Measurements from ENCODE around the gene UBAP1.
"Not testable (repeated sequence)": the region's sequence is repeated elsewhere in the genome, so short reads cannot be mapped to it uniquely, and the experiment has no call there.

UBAP1 gene

DNA sequence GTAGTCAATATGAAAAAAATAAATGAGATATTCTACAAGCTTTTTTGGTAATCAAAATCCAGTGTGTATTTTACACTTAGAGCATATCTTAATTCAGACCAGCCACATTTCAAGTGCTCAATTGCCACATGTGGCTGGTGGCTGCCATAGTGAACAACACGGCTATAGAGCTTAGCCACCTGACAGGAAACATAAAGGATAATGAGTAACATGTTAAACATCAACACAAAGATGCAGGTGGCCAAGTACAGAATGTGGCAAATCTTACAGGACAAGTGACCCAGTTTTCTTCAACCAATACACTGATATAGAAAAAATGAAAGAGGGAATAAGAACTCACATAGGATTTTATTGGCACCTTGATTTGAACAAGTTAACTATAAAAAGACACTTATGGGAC is 88.8 kb downstream of the UBAP1 start:
- no peak for DNase-seq (ENCODE audit: low read depth)

DNA sequence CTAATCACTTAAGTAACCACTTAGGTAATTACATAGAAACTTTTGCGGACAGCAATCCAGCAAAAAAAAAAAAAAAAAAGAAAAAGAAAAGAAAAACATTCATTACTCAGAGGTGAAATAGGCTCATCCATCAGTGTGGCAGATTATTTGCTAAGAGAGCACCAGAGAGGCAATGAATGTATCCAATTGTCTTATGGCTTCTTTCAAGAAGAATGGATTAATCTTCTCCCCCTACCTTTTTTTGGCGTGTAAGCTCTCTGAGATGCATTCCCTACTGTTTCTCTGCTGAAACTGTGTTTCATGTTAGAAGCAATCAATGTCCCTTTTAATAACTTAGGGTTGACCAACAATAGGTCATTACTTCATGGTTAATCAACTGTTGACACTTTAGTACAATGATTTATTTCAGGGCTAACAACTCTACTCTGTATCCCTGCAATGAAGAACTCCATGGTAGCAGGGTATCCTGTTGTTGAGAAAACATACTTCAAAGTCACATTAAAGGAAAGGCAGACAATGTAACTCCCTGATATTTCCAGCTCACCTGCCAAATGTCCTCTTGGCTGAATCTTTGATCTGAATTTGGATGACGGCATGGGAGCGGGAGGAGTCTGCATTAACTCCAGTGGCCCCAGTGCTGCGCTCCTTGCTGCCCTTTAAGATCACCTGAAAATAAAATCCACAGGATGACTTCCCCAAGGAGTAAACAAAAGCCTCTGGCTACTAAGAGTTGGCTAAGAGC is 92.6 kb downstream of the UBAP1 start:
- DNase-seq (ENCODE audit: low read depth), result no peak

DNA sequence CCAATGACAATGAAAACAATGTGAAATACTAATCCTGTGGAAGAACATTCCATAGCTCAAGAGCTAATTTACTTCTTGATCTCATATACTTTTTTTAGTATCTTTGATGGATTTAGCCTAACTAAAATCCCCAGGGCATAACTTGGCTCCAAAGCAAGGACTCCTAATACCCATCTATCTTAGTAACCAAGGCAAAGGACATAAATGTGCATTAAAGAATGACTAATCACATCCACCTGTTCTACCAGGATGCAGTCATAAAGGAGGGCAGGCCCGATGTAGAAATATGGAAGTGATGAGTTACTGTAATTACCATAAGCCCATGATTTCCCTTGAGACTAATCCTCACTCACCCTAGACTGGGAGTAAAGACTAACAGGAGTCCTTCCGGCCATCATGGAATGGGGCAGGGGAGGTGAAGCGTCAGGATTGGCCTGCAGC is 93.3 kb downstream of the UBAP1 start:
- DNase-seq (ENCODE audit: low read depth), result no peak

DNA sequence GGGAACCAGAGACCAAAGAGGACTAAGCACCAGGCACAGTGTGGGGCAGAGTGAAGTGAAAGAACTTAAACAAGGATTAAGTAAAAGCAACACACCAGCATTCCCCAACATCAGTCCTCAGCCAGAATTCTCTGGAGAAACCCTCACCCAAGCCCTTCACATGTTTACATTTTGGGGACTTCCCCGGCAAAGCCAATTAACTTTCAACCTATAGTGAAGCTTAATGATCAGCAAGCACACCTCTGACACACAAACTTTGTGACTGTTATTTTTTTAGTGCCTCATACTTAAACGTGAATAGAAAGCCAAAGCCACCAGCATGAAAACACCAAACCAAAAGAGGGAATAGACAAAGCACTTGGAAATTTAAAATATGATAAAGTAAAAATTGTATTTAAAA is 94.7 kb downstream of the UBAP1 start:
- DNase-seq (ENCODE audit: low read depth), result not testable (repeated sequence)

DNA sequence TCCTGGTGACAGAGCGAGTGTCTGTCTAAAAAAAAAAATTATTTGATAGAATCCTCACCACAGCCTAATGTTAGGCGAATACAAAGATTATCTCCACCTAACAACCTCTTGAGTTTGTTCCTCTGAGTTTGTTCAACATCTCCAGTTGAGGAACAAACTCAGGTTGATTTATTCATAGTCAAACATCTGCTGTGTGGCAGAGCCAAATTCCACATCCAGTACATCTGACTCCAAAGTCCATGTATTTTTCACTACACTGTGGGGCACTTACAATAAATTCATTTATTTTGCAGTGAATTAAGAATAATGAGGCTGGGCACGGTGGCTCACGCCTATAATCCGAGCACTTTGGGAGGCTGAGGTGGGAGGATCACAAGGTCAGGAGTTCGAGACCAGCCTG is 97.0 kb downstream of the UBAP1 start:
- no peak for DNase-seq (ENCODE audit: low read depth)

DNA sequence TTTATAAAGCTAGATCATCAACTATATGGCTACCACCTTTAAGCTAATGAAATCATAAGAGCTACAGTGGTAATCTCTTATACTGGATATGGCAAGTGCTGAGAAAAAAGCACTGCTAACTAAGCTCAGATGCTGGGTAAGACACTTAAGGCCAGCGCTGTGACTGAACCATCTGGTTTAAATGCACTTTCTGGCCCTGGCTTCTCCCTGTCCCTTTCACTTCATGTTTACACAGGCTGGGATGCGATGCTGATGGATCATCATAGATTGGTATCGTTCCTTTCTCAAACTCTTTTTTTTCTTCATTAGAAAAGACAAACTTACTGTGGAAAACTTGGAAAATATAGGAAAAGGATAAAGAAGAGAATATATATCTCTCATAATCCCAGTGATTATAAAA is 97.9 kb downstream of the UBAP1 start:
- DNase-seq (ENCODE audit: low read depth), result no peak

DNA sequence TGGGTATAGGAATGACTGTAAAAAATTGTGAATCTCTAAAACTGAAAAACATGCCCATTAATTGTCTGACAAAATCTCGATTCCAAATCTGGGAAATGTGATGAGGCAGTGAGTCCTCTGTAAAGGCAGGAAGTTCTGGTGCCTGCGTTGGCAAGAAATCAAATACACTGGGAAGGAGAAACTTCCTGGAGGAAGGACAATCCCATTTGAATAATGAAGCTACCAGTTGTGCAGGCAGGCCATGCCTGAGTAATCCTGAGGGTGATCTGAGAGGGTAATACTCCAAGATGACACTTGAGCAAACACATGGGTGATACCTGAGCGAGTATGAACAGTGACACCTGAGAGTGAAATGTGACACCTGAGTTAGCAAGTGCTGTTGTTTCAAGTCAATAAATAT is 100.6 kb downstream of the UBAP1 start:
- no peak for DNase-seq (ENCODE audit: low read depth)

DNA sequence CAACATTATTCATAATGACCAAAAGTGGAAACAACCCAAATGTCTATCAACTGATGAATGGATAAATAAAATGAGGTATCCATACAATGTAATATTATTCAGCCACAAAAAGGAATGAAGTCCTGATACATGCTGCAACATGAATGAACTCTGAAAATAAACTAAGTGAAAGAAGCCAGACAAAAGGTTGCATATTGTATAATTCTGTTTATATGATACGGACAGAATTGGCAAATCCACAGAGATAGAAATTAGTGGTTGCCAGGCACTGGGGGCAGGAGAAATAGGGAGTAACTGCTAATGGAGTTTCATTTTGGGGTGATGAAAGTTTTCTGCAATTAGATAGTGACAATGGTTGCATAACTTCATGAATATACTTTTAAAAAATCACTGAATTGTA is 103.3 kb downstream of the UBAP1 start:
- no peak for DNase-seq (ENCODE audit: low read depth)

DNA sequence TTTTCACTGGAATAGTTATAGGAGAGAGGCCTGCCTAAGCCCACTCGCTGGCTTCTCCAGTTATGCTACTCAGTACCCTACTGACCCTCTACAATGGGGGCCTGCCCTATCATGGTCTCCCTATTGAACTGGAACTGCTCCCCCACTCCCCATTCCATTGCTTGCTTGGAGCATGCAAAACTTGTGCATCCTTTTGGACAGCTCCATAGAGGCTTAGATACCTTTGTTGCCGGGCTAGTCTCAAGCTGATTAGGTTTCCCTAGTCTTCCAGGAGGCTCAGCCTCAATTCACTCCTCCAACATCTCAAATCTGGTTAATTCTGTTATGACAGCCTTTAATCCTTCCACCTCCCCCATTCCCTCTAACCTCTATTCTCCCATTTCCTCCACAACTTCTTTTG is 110.3 kb downstream of the UBAP1 start:
- DNase-seq (ENCODE audit: low read depth), result no peak

DNA sequence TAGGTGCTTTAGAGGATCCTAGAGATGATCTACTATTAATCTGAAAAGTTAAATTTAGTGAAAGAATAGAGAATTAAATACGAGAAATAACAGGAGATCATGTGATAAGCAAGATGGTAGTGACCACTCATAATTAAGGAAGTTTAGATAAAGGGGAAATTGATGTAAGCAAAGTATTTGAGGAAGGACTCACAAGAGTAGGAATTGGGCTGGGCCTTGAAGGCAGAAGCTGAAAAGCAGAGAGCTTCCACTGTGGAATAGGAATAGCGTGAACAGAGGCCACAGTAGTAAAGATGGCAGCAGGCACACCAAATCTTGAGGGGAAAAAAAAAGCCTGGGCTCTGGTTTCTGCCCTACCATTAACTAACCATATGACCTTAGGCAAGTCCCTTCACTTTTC is 112.2 kb downstream of the UBAP1 start:
- DNase-seq (ENCODE audit: low read depth), result no peak

DNA sequence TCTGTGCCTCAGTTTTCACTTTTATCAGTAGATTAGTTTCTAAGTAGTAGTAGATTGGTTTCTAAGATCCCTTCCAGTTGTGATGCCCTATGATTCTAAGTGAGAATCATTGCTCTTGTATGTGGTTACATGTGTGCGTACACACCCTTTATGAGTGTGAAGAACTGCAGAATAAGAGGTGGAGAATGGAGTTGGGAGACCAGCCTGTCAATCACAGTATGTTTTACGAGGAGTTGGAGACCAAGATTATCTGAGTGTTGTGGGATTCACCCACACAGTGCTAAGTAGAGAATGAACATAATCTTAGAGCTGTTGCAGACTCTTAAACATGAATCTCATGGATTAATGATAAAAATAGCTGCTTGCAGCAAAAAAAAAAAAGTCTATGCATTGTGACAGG is 112.6 kb downstream of the UBAP1 start:
- no peak for DNase-seq (ENCODE audit: low read depth)

DNA sequence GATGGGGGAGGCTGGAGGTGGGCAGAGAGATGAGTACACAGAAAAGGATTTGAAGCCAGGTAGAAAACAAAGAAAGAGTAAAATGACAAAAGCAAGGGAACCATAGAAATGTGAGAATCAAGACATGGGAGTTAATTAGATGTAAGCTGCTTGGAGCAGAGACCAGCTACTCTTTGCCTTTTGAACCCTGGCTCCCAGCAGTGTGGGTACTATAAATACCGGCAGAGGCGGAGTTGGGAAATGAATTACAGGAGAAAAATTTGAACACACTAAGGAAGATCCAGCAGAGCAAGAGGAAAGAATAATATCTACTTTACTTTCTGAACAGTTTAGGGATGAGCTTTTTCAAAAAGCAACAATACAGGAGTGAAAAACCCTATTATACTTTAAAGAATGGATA is 113.7 kb downstream of the UBAP1 start:
- no peak for DNase-seq (ENCODE audit: low read depth)

DNA sequence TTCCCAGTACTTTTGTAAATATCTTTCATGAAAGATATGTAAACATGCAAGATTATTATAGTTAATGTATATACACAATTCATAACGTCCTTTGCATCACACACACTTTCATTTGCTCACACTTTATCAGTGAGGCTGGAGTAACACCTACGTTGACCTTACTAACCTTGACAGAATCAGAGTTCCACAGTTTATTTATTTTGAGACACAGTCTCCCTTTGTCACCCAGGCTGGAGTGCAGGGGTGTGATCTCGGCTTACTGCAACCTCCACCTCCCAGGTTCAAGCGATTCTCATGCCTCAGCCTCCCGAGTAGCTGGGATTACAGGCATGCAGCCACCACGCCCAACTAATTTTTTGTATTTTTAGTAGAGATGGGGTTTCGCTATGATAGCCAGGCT is 122.2 kb downstream of the UBAP1 start:
- not testable (repeated sequence) for DNase-seq (ENCODE audit: low read depth)

Data from stimulated activated CD8-positive, alpha-beta memory T cell treated with anti-CD3 and anti-CD28 coated beads, Interleukin-4, amount 100 ng/mL, for 24 hours (primary cell).